Activated naive CD8-positive, alpha-beta T cell (primary cell): ENCODE data around the gene CLCN1.

Experiments used
- H3K27ac Mint-ChIP-seq: one replicate; pipeline ENCODE4 v1.8.0; 2021; ENCODE audit warnings: mixed read lengths
- H3K27me3 Mint-ChIP-seq: one replicate; pipeline ENCODE4 v1.8.0; 2021; ENCODE audit warnings: mixed read lengths
- H3K36me3 Mint-ChIP-seq: one replicate; pipeline ENCODE4 v1.8.0; 2021; ENCODE audit warnings: mixed read lengths
- H3K4me1 Mint-ChIP-seq: one replicate; pipeline ENCODE4 v1.8.0; 2021; ENCODE audit warnings: low read depth, mixed read lengths
- H3K4me3 Mint-ChIP-seq: one replicate; pipeline ENCODE4 v1.8.0; 2021; ENCODE audit warnings: mild to moderate bottlenecking, mixed read lengths
- H3K9me3 Mint-ChIP-seq: one replicate; pipeline ENCODE4 v1.8.0; 2021; ENCODE audit warnings: low read depth, mixed read lengths

The CLCN1 gene

GRCh38 chr7:143305423-143306070, 10.4 kb upstream of the CLCN1 start:
- no peaks in the 10 kb centered on the region for H3K27me3 Mint-ChIP-seq
- peak overlapping the region; percentile 70 for H3K27ac Mint-ChIP-seq
- peaks cover 31% of the 10 kb centered on the region for H3K4me1 Mint-ChIP-seq
- H3K9me3 Mint-ChIP-seq = no peaks in the 10 kb centered on the region
- H3K36me3 Mint-ChIP-seq = peaks cover 42% of the 10 kb centered on the region
- H3K4me3 Mint-ChIP-seq = no peak overlapping the region

- H3K4me1 Mint-ChIP-seq = peaks cover 41% of the 10 kb centered on the region
- H3K9me3 Mint-ChIP-seq = no peaks in the 10 kb centered on the region
- H3K36me3 Mint-ChIP-seq = peaks cover 27% of the 10 kb centered on the region
- H3K27ac Mint-ChIP-seq = peak overlapping the region; percentile 43
- no peak overlapping the region for H3K4me3 Mint-ChIP-seq
- H3K27me3 Mint-ChIP-seq = no peaks in the 10 kb centered on the region
Observed at GRCh38 chr7:143308632-143309031, 7.3 kb upstream of the CLCN1 start.

GRCh38 chr7:143314127-143314526, 1.8 kb upstream of the CLCN1 start:
- Mint-ChIP-seq H3K27ac (no peak overlapping the region), H3K36me3 (peaks cover 5% of the 10 kb centered on the region), H3K4me3 (no peak overlapping the region), H3K9me3 (no peaks in the 10 kb centered on the region), H3K4me1 (peaks cover 20% of the 10 kb centered on the region), H3K27me3 (no peaks in the 10 kb centered on the region)

- H3K4me3 Mint-ChIP-seq = no peak overlapping the region
- no peaks in the 10 kb centered on the region for H3K27me3 Mint-ChIP-seq
- peaks cover 3% of the 10 kb centered on the region for H3K36me3 Mint-ChIP-seq
- no peak overlapping the region for H3K27ac Mint-ChIP-seq
- no peaks in the 10 kb centered on the region for H3K9me3 Mint-ChIP-seq
- peaks cover 1% of the 10 kb centered on the region for H3K4me1 Mint-ChIP-seq
Observed at GRCh38 chr7:143316492-143316891, 581 bp downstream of the CLCN1 start.

- Mint-ChIP-seq H3K27me3 (no peaks in the 10 kb centered on the region), H3K4me1 (no peaks in the 10 kb centered on the region), H3K36me3 (peaks cover 3% of the 10 kb centered on the region), H3K9me3 (no peaks in the 10 kb centered on the region), H3K4me3 (no peak overlapping the region), H3K27ac (no peak overlapping the region)
Observed at GRCh38 chr7:143318661-143319060, 2.8 kb downstream of the CLCN1 start.

GRCh38 chr7:143320620-143321019, 4.7 kb downstream of the CLCN1 start:
- Mint-ChIP-seq H3K36me3 (no peaks in the 10 kb centered on the region), H3K9me3 (no peaks in the 10 kb centered on the region), H3K4me3 (no peak overlapping the region), H3K27me3 (no peaks in the 10 kb centered on the region), H3K27ac (no peak overlapping the region), H3K4me1 (peaks cover 6% of the 10 kb centered on the region)

- no peaks in the 10 kb centered on the region for H3K36me3 Mint-ChIP-seq
Observed at GRCh38 chr7:143321242-143321641, 5.3 kb downstream of the CLCN1 start.

GRCh38 chr7:143321734-143322133, 5.8 kb downstream of the CLCN1 start:
- H3K27ac Mint-ChIP-seq = no peak overlapping the region
- H3K36me3 Mint-ChIP-seq = no peaks in the 10 kb centered on the region
- H3K27me3 Mint-ChIP-seq = no peaks in the 10 kb centered on the region
- H3K4me1 Mint-ChIP-seq = peaks cover 8% of the 10 kb centered on the region
- no peaks in the 10 kb centered on the region for H3K9me3 Mint-ChIP-seq
- H3K4me3 Mint-ChIP-seq = no peak overlapping the region

More at GRCh38 chr7:143321242-143321641, 5.3 kb downstream of the CLCN1 start:
- H3K4me1 Mint-ChIP-seq = peaks cover 8% of the 10 kb centered on the region
- H3K27me3 Mint-ChIP-seq = no peaks in the 10 kb centered on the region
- H3K4me3 Mint-ChIP-seq = no peak overlapping the region
- no peaks in the 10 kb centered on the region for H3K9me3 Mint-ChIP-seq
- H3K27ac Mint-ChIP-seq = no peak overlapping the region

- Mint-ChIP-seq H3K36me3 (no peaks in the 10 kb centered on the region), H3K9me3 (no peaks in the 10 kb centered on the region), H3K27ac (no peak overlapping the region), H3K27me3 (no peaks in the 10 kb centered on the region), H3K4me1 (peaks cover 8% of the 10 kb centered on the region), H3K4me3 (no peak overlapping the region)
Observed at GRCh38 chr7:143322760-143323633, 7.1 kb downstream of the CLCN1 start.

GRCh38 chr7:143323653-143324052, 7.7 kb downstream of the CLCN1 start:
- no peaks in the 10 kb centered on the region for H3K9me3 Mint-ChIP-seq
- H3K27me3 Mint-ChIP-seq = no peaks in the 10 kb centered on the region
- H3K4me1 Mint-ChIP-seq = peaks cover 8% of the 10 kb centered on the region
- no peak overlapping the region for H3K4me3 Mint-ChIP-seq
- no peak overlapping the region for H3K27ac Mint-ChIP-seq
- H3K36me3 Mint-ChIP-seq = no peaks in the 10 kb centered on the region

GRCh38 chr7:143325240-143325639, 9.3 kb downstream of the CLCN1 start:
- Mint-ChIP-seq H3K9me3 (no peaks in the 10 kb centered on the region), H3K4me1 (peaks cover 8% of the 10 kb centered on the region), H3K36me3 (no peaks in the 10 kb centered on the region), H3K27ac (no peak overlapping the region), H3K27me3 (no peaks in the 10 kb centered on the region), H3K4me3 (no peak overlapping the region)

- Mint-ChIP-seq H3K36me3 (no peaks in the 10 kb centered on the region), H3K27ac (no peak overlapping the region), H3K4me1 (peaks cover 8% of the 10 kb centered on the region), H3K27me3 (no peaks in the 10 kb centered on the region), H3K4me3 (no peak overlapping the region), H3K9me3 (no peaks in the 10 kb centered on the region)
Observed at GRCh38 chr7:143327903-143328302, 12.0 kb downstream of the CLCN1 start.

GRCh38 chr7:143329471-143330170, 13.7 kb downstream of the CLCN1 start:
- H3K27ac Mint-ChIP-seq = no peak overlapping the region
- H3K9me3 Mint-ChIP-seq = no peaks in the 10 kb centered on the region
- peaks cover 8% of the 10 kb centered on the region for H3K4me1 Mint-ChIP-seq
- H3K36me3 Mint-ChIP-seq = no peaks in the 10 kb centered on the region
- H3K4me3 Mint-ChIP-seq = no peak overlapping the region
- no peaks in the 10 kb centered on the region for H3K27me3 Mint-ChIP-seq

- Mint-ChIP-seq H3K36me3 (no peaks in the 10 kb centered on the region), H3K4me3 (no peak overlapping the region), H3K4me1 (no peaks in the 10 kb centered on the region), H3K27ac (no peak overlapping the region), H3K9me3 (no peaks in the 10 kb centered on the region), H3K27me3 (no peaks in the 10 kb centered on the region)
Observed at GRCh38 chr7:143331179-143331801, 15.4 kb downstream of the CLCN1 start.

- no peaks in the 10 kb centered on the region for H3K4me1 Mint-ChIP-seq
- H3K27ac Mint-ChIP-seq = no peak overlapping the region
- no peaks in the 10 kb centered on the region for H3K36me3 Mint-ChIP-seq
- H3K9me3 Mint-ChIP-seq = no peaks in the 10 kb centered on the region
- H3K27me3 Mint-ChIP-seq = no peaks in the 10 kb centered on the region
- H3K4me3 Mint-ChIP-seq = no peak overlapping the region
Observed at GRCh38 chr7:143334244-143334643, 18.3 kb downstream of the CLCN1 start.
